ENCODE results near the gene HTRA2. TPM values are rescaled to one million over a fixed set of nuclear protein-coding genes. Genes with fewer than 3 reads are reported as not detected.

HTRA2 gene
- polyA plus RNA-seq, 1 donor (not counting 4 experiments of a cell fraction or from before 2014, with no cell fraction given): 25.5 TPM

GRCh38 chr2:74512744-74513604 lies 16.8 kb upstream of the HTRA2 start:
- H3K36me3 ChIP-seq (ENCODE audit: control insufficient read depth in 2 of 2, extremely low read depth in 1 of 2, insufficient read depth in 2 of 2, low read length in 2 of 2): no peaks in the 10 kb centered on the region
- H3K27me3 ChIP-seq (ENCODE audit: control insufficient read depth, extremely low read depth, insufficient read depth, low read length): peaks cover 60% of the 10 kb centered on the region
- H3K9me3 ChIP-seq (ENCODE audit: control insufficient read depth, low read depth, low read length): no peaks in the 10 kb centered on the region
- dilution Hi-C loops (cut with MboI; ENCODE audit: extremely low pct_ligation_motif_present, low sequenced_read_pairs): no loop called here
- DNase-seq (ENCODE audit: low read depth, low spot score) (no peak), FAIRE-seq (no peak)
- no peaks in the 10 kb centered on the region for H3K9me1 ChIP-seq (ENCODE audit: control insufficient read depth, extremely low read depth, insufficient read depth, low read length)
- no peak overlapping the region for H3K4me2 ChIP-seq (ENCODE audit: control insufficient read depth, extremely low read depth, insufficient read depth, low read depth, low read length)
- no peaks in the 10 kb centered on the region for H3K79me2 ChIP-seq (ENCODE audit: control insufficient read depth, insufficient read depth, low read length)
- no peak overlapping the region for H3K9ac ChIP-seq (ENCODE audit: control insufficient read depth, extremely low read depth, insufficient read depth, low read length)
- H3K4me1 ChIP-seq (ENCODE audit: control insufficient read depth, extremely low read depth, insufficient read depth, low read length): peaks cover 11% of the 10 kb centered on the region
- H3K4me3 ChIP-seq (ENCODE audit: control insufficient read depth in 2 of 3, extremely low read depth in 1 of 3, insufficient read depth in 2 of 3, low read depth in 1 of 3, low read length in 3 of 3): no peak overlapping the region
- TF ChIP-seq EZH2 (IDR thresholded peaks at IDR 0.05; ENCODE audit: low read length) (no peak), CTCF (optimal IDR thresholded peaks at IDR 0.05 in 1 of 3, IDR thresholded peaks at IDR 0.05 in 1 of 3, conservative IDR thresholded peaks at IDR 0.05 in 1 of 3; ENCODE audit: extremely low read depth in 1 of 3, insufficient read depth in 2 of 3, low read length in 3 of 3) (no peak)
- H4K20me1 ChIP-seq (ENCODE audit: control insufficient read depth, extremely low read depth, insufficient read depth, low read length): no peaks in the 10 kb centered on the region
- H3K27ac ChIP-seq (ENCODE audit: control insufficient read depth, insufficient read depth, low read length): no peak overlapping the region
- no peak overlapping the region for H2AFZ ChIP-seq (ENCODE audit: control insufficient read depth, low read length)

- Histone ChIP-seq H3K4me1 (ENCODE audit: control insufficient read depth, extremely low read depth, insufficient read depth, low read length) (peaks cover 6% of the 10 kb centered on the region), H3K27me3 (ENCODE audit: control insufficient read depth, extremely low read depth, insufficient read depth, low read length) (peaks cover 60% of the 10 kb centered on the region), H3K79me2 (ENCODE audit: control insufficient read depth, insufficient read depth, low read length) (no peaks in the 10 kb centered on the region), H3K36me3 (ENCODE audit: control insufficient read depth in 2 of 2, extremely low read depth in 1 of 2, insufficient read depth in 2 of 2, low read length in 2 of 2) (no peaks in the 10 kb centered on the region), H3K9ac (ENCODE audit: control insufficient read depth, extremely low read depth, insufficient read depth, low read length) (no peak overlapping the region), H3K27ac (ENCODE audit: control insufficient read depth, insufficient read depth, low read length) (no peak overlapping the region), H3K4me2 (ENCODE audit: control insufficient read depth, extremely low read depth, insufficient read depth, low read depth, low read length) (no peak overlapping the region), H3K9me3 (ENCODE audit: control insufficient read depth, low read depth, low read length) (no peaks in the 10 kb centered on the region), H3K9me1 (ENCODE audit: control insufficient read depth, extremely low read depth, insufficient read depth, low read length) (no peaks in the 10 kb centered on the region), H4K20me1 (ENCODE audit: control insufficient read depth, extremely low read depth, insufficient read depth, low read length) (no peaks in the 10 kb centered on the region), H2AFZ (ENCODE audit: control insufficient read depth, low read length) (no peak overlapping the region), H3K4me3 (ENCODE audit: control insufficient read depth in 2 of 3, extremely low read depth in 1 of 3, insufficient read depth in 2 of 3, low read depth in 1 of 3, low read length in 3 of 3) (no peak overlapping the region)
- FAIRE-seq (no peak), DNase-seq (ENCODE audit: low read depth, low spot score) (no peak)
- TF ChIP-seq EZH2 (IDR thresholded peaks at IDR 0.05; ENCODE audit: low read length) (peak; percentile 91), CTCF (optimal IDR thresholded peaks at IDR 0.05 in 1 of 3, IDR thresholded peaks at IDR 0.05 in 1 of 3, conservative IDR thresholded peaks at IDR 0.05 in 1 of 3; ENCODE audit: extremely low read depth in 1 of 3, insufficient read depth in 2 of 3, low read length in 3 of 3) (no peak)
- dilution Hi-C loops (cut with MboI; ENCODE audit: extremely low pct_ligation_motif_present, low sequenced_read_pairs): no loop called here
Measured at GRCh38 chr2:74513605-74514367, 15.9 kb upstream of the HTRA2 start.

All from keratinocyte (primary cell).